HG03103 (cell line): ENCODE data around the gene MLLT10.
"Not testable (repeated sequence)": the region's sequence is repeated elsewhere in the genome, so short reads cannot be mapped to it uniquely, and the experiment has no call there.

Source experiments
- ATAC-seq: cut with Tn5 transposase; IDR thresholded peaks from one replicate; pipeline ENCODE4 v1.9.1; 2021; ENCODE audit warnings: low read depth; ENCODE audit not compliant: unreplicated experiment

The MLLT10 gene

DNA sequence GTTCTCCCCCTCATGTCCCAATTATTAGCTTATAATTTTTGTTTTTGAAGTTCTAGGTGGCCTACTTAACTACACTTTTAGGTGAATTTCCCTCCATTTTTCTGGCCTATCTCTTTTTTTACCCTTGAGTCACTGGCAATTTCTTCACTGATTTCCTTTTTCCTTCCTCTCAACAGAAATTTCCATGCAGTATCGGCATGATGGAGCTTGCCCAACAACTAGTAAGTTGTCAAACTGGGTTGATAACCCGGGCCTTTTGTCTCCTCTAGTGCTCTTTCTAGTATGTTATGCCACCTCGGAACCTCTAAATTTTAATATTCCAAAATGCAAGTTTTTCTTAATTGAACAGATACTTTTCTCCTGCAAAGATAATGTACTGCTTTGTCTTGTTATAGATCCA lies 147.1 kb downstream of the MLLT10 start:
- ATAC-seq, result no peak

DNA sequence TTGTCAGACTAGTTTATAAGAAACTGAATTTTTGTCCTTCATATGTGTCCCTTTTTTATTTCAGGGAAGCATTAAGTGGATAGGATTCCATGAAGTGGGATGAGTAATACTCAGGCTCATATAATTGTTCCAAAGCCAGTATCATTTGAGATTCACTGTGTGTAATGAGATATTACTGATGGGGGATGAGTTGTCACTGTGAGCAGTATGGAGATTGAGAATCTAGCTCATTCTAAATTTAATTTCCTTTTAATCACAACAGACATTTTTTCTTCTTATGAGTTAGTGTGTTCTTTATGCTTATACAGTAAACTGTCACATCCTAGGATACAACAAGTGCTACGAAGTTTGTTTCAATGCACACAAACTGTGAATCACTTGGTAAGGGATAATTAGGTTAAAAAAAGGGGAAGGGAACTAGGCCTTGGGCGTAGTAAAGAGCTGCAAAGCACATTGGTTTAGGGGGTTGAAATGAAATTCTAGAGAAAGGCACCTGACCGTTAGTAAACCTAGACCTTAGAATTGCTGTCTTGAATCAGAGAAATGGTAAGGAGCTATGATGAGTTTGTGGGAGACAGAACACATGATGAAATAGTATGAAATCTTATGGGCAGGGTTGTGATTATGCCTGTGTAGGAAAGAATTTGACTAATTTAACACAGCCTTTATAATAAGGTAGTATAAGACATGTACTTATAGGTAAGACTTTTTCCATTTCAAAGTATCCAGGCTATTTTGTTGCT lies 153.4 kb downstream of the MLLT10 start:
- ATAC-seq, result no peak

DNA sequence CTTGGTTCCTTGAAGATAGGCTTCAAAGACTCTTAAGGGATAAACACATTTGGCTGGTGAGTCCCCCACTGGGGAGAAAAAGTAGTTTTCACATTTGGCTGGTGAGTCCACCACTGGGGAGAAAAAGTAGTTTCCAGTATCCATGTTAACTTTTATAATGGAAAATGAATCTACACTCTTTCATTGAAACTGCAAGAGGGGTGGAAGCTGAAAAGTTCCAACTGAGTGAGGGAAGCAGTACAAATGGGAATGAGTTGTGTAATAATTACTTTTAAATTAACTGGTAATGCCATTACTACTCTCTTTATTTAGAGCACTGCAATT lies 153.9 kb downstream of the MLLT10 start:
- ATAC-seq, result no peak

DNA sequence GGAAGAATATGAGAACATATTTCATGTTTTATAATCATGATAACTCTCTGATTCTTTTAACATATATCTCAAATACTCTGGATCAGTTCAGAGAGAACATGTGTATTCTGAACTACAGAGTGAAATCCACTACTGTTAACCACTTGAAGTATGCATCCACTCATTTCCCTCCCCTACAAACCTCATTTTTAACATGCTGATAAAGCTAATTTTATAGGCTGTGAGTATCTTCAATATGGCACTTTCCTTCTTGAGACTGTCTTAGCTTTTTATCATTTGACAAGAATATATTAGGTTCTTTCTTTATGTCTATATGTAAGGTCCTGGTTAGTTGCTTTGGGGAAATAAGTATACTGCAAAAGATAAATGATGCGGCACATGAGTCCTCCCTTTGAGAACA lies 154.8 kb downstream of the MLLT10 start:
- no peak for ATAC-seq

DNA sequence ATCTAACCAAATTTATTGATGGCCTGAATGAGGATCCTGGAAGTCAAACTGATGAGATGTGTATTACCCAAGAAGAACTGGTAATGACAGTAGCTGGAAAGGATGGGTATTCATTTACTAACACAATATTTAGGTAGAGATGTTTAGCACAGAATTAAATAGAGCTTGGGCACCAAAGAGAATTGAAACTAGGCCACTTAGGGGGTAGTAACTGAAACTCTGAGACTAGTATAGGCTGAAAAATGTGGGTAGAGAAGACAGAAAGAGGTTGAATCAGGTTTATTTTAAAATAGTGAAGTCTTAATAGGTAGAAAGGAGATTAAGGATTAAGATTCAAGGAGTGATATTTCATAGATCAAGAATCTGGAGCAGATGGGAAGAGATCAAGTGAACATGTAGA lies 155.8 kb downstream of the MLLT10 start:
- no peak for ATAC-seq

DNA sequence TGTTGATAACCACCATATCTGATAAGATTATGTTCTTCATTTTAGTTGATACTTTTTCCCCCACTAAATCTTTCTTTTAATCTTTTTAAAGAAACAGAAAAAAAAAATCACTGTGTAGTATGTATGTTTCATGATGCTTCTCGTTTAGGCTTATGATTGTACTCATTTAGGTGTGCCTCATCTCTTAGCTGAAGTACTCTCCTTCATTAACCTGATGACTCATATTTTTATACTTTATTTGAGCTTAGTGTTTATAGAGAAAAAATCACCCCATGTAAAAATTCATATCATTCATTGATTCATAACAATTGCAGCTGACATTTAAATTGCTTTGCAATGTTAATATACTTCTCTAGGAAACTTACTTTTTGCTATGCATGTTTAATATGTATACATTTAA lies 158.9 kb downstream of the MLLT10 start:
- ATAC-seq, result no peak

DNA sequence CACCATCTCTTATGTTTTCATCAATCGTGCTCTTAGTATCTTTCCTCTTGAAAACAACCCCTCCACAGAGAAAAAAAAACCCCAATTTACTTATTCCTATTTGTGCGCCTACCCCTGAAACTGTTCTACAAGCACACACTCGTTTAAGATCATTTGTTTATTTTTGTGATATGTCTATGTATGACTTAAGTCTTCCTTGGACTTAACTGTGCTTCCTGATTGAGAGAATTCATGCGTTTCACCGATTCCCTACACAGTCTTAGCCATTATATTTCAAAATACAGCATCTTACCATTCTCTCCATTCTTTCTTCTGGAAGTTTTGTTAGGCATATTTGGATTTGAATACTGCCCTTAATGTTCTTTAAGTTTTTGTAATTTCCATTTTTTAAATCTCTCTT lies 159.4 kb downstream of the MLLT10 start:
- ATAC-seq, result no peak

DNA sequence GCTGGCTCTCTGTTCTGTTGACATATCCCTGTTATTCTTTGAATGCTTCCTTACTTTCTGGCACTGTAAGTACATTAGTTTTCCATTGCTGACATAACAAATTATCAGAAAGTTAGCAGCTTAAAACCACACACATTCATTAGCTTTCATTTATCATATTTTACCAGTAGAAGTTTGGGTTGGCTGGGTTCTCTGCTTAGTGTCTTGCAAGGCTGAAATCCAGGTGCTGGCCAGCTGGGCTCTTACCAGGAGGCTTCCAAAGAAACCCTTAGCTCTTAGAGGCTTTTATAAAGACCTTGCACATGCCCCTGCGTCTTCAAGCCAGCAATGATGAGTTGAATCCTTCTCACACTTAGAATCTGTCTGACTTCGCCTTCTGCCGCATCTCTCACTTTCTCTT lies 160.6 kb downstream of the MLLT10 start:
- no peak for ATAC-seq

DNA sequence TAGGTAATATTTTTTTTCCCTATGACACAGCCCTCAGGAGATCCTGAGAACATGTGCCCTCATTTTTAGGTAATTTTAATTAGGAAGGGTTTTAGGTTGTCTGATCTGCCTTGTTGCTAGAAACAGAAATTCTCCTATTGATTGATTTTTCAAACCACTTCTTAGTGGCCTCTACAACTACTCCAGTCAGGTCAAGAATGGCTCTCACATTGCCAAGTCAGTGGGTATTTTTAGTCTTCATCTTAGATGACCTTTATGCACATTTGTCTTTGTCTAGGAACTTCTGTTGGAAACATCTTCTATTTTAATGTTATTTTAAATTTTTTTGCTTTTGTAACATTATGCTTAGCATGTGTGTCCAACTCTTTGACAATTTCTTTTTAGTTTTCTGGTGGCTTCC lies 162.3 kb downstream of the MLLT10 start:
- no peak for ATAC-seq

DNA sequence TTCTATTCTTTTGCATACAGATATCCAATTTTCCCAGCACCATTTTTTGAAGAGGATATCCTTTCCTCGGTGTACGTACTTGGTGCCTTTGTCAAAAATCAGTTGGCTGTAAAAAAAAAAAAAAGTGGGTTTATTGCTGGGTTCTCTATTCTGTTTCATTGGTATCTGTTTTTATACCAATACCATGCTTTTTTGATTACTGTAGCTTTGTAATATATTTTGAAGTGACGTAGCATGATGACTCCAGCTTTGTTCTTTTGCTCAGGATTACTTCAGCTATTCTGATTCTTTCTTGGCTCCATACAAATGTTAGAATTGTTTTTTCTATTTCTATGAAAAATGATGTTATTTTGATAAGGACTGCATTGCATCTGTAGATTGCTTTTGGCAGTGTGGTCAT lies 165.5 kb downstream of the MLLT10 start:
- no peak for ATAC-seq

DNA sequence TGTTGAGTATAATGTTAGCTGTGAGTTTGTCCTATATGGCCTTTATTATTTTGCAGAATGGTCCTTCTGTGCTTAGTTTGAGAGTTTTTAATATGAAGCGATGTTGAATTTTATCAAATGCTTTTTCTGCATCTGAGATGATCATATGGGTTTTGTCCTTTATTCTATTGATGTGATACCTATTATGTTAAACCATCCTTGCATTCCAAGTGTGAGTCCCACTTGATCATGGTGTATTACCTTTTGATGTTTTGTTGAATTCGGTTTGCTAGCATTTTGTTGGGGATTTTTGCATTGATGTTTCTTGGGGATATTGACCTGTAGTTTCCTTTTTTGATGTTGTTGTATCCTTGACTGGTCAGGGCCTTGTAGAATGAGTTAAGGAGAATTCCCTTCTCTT lies 166.4 kb downstream of the MLLT10 start:
- ATAC-seq, result no peak

DNA sequence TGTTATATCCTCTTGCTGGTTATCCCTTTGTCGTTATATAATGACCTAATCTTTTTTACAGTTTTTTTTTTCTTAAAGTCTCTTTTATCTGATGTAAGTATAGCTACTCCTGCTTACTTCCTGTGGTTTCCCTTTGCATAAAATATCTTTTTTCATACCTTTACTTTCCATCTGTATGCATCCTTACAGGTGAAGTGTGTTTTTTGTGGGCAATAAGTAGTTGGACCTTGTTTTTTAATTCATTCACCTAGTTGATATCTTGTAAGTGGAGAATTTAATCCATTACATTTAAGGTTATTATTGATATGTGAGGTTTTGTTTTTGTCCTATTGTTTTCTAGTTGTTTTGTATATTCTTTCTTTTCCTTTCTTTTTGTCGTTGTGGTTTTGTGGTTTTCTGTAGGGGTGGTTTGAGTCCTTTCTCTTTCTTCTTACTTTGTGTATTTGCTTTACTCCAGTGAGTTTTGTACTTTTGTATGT lies 168.6 kb downstream of the MLLT10 start:
- peak; percentile 78 for ATAC-seq

DNA sequence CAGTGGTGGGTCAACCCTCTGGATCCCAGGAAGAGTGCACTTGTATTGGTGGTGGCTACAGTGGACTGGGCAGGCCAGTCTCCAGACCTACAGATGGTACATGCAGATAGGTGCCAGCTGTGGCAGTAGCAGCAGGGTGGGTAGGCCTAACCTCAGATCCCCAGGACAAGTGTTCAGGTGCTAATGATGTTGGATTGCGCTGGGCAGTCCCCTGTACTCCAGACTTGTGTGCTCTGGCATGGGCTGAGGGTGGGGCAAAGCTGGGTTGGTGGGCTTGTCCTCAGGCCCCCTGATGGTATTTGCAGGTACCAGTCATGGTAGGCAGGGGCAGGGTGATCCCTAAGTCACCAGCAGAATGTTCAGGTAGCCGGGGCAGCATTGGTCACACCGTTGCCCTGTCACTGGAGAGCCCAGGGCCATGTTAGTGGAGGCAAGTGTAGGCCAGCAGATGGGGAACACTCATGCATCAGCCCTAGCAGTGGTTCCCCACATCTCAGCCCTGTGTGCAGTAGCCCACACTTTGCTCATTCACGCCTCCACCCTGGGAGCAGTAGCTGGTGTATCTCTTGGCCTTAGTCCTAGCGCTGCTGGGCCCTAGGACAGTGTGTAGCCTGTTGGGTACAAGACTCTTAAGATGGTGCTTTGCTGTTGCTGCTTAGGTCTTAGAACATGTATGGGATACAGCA lies 171.3 kb downstream of the MLLT10 start:
- no peak for ATAC-seq

DNA sequence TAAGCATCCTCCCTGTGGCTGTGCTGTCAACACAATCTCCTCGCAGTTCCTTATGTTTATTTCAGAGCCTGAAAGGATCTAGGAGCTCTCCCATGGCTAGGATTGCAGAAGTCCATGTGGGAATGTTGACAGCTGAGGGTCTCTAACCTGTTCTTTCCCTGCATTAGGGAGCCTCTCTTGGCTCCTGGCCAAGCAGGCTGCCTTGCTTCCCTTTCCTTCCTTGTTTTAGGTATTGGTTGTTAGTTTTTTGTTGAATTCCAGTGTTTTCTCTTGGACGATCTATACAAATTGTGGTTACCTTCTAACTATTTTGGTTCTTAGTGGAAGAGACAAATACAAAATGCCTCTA lies 171.8 kb downstream of the MLLT10 start:
- no peak for ATAC-seq

DNA sequence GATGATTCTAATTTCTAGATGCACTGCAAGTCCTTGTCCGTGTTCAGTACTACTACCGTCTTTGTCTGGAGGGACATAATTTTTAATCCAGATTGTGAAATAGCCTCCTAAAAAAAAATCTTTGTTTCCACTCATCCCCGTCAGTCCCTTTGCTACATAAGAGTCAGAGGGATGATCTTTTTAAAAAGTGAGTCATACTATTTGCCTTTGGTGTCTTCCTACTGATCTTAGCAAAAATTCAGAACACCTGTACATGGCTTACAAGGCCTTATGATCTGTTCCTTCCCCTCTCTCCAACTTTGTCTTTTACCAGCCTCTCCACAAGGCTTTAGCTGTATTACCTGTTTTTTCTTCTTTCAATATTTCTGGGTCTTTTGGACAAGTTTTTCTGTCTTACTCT lies 173.5 kb downstream of the MLLT10 start:
- no peak for ATAC-seq

DNA sequence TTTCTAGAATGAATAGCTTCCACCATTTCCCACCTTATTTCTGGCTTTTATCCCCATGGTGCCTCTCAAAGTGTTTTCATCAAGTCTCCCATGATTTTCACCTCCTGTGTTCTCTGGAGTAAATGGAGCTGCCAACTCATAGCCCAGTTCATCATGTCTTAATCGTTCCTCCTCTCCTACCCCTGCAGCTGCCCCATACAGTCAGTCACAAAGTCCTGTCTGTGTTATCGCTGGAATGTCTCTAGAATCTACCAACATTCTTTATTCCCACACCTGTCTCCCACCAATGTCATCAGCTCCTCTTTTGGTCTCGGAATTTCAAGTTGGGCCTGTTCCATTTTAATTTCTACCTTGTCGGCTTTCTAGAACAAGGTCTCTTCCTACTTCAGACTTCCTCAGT lies 178.9 kb downstream of the MLLT10 start:
- ATAC-seq, result no peak

DNA sequence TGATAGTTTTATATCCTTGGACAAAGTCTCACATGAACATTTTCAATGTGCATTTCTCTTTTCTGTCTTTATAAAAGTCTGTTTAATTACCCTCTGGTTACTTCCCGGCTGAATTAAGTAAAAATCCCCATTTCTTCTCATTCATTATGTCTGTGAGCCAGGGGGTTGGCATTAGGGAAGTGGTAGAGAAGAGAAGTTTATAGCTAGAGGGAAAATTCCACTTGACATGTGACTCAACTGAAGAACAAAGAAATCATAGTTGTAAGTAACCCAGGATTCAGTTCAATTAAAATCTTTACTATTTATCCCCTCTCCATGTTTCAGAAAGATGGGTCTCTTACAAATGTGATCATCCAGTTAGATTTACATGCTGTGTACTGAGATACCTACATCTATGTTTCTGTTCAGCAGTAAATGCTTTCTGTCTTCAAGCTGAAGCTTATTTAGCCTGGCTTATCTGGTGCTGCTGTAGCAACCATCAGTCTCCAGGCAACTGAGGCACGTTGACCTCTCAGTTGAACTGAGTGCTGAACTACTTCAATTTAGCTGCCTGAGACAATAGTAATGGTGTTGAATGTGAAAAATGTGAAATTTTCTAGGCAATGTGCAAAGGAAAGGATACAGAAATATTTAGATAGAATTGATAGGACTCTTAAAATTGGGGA lies 181.6 kb downstream of the MLLT10 start:
- no peak for ATAC-seq

DNA sequence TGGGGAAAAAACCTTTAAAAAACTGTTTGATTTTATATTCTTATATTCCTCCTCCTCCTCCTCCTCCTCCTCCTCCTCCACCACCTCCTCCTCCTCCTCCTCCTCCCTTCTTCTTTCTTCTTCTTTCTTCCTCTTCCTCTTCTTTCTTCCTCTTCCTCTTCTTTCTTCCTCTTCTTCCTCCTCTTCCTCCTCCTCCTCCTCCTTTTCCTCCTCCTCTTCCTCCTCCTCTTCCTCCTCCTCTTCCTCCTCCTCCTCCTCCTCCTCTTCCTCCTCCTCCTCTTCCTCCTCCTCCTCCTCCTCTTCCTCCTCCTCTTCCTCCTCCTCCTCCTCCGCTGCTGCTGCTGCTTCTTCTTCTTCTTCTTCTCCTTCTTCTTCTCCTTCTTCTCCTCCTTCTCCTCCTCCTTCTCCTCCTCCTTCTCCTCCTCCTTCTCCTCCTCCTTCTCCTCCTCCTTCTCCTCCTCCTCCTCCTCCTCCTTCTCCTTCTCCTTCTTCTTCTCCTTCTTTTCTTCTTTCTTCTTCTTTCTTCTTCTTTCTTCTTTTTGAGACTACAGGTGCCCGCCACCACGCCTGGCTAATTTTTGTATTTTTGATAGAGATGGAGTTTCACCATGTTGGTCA lies 183.5 kb downstream of the MLLT10 start:
- not testable (repeated sequence) for ATAC-seq

DNA sequence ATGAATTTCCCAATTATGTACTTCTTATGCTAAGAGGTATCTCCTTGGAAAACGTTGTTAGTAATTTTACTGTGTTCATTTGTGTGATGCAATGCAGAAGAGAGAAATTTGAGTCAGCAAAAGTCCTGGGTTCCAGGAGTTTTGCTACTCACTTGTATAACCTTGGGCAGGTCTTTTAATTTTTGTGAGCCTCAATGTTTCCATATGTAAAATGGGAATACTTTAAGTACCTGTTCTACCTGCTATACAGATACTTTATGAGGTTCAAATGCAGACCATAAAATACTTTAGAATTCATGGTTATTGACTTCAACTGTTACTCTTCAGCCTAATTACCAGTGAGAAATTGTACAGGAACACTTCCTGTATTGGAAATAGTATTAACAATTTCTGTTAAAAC lies 185.5 kb downstream of the MLLT10 start:
- no peak for ATAC-seq

DNA sequence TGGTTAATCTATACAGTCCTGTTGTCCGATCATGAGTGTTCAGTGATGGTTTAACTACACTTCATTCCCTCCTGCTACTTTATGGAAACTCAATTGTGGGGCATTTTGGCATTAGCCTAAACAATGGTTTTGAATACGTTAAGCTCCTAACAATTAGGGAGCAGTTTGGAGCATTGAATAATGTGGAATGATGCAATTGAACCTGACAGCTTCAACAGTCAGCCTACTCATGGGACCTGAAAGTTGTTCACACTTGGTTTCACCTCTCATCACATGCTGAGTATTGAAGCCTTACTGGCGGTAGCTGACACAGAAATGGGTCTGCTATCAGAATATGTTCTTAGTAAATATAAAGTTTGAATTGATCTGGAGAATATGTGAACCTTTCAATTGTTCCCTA lies 186.1 kb downstream of the MLLT10 start:
- ATAC-seq, result no peak

DNA sequence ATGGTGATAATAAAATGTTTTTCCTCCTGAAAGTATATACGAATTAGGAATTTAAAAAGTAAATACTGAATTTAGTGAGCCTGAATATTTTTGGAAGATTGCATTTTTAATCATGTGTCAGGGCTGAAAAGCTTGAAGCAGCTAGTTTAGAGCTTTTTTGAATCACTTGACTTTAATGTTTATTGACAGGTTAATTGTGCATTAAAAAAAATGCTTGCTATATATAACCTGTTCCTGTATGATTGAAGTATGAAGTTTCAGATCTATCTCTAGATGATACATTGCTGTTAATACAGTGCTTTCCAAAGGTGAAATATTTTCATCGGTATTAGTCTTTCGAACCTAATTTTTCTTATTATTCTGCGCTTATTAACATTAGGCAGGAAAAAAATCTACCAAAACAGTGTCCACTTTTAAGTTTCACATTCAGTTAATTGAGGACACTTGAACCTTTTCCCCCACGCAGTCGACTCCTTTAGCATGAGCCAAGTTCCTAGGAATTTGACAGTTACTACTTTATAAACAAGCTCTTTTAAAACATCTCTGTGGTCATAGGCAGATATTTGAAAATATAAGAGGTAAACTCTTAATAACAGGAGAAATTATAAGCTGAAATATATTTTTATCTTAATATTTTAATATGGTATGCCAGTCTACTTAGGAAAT lies 187.1 kb downstream of the MLLT10 start:
- no peak for ATAC-seq
